HEK293T (cell line): ENCODE data around the gene FEM1C.

Experiments used
- CTCF ChIA-PET: fragments of 350-600 bp; formaldehyde crosslinking; extraction: SDS; loops from one replicate; lab custom pipeline; 2021; ENCODE audit warnings: antibody characterized with exemption, inconsistent platforms; lab: Yijun Ruan, JAX
- POLR2A ChIA-PET: fragments of 350-600 bp; formaldehyde crosslinking; extraction: SDS; loops from one replicate; lab custom pipeline; 2020; ENCODE audit warnings: antibody characterized with exemption, inconsistent platforms; lab: Yijun Ruan, JAX
- DNase-seq: peaks from one replicate; pipeline ENCODE4 v3.0.0; 2012; ENCODE audit warnings: mixed read lengths; ENCODE audit errors: extremely low spot score
- ARNT ChIP-seq: fragments of 450-650 bp; IDR thresholded peaks from 2 replicates; pipeline ENCODE4 v1.6.1; 2017; ENCODE audit warnings: mild to moderate bottlenecking
- BHLHE40 ChIP-seq: fragments of 450-650 bp; IDR thresholded peaks from 2 replicates; pipeline ENCODE4 v1.6.1; 2016; ENCODE audit warnings: mild to moderate bottlenecking, moderate library complexity, borderline replicate concordance
- CTBP1 ChIP-seq: fragments of 450-650 bp; IDR thresholded peaks from 2 replicates; pipeline ENCODE4 v1.6.1; 2016; ENCODE audit warnings: borderline replicate concordance
- ELF4 ChIP-seq: fragments of 450-650 bp; IDR thresholded peaks from 2 replicates; pipeline ENCODE4 v1.6.1; 2017; ENCODE audit warnings: antibody characterized with exemption
- FOXA1 ChIP-seq: fragments of 450-650 bp; IDR thresholded peaks from 2 replicates; pipeline ENCODE4 v1.6.1; 2016; ENCODE audit warnings: mild to moderate bottlenecking
- FOXK2 ChIP-seq: fragments of 450-650 bp; IDR thresholded peaks from 2 replicates; pipeline ENCODE4 v1.6.1; 2016; ENCODE audit warnings: mild to moderate bottlenecking
- FOXM1 ChIP-seq: fragments of 450-650 bp; IDR thresholded peaks from 2 replicates; pipeline ENCODE4 v1.6.1; 2017; ENCODE audit warnings: mild to moderate bottlenecking, borderline replicate concordance
- HDGF ChIP-seq: fragments of 450-650 bp; IDR thresholded peaks from 2 replicates; pipeline ENCODE4 v1.6.1; 2017; ENCODE audit warnings: antibody characterized with exemption, borderline replicate concordance
- L3MBTL2 ChIP-seq: fragments of 450-650 bp; conservative IDR thresholded peaks from 2 replicates; pipeline ENCODE4 v1.6.1; 2016; ENCODE audit warnings: mild to moderate bottlenecking
- LEF1 ChIP-seq: fragments of 450-650 bp; IDR thresholded peaks from 2 replicates; pipeline ENCODE4 v1.6.1; 2017; ENCODE audit warnings: mild to moderate bottlenecking, borderline replicate concordance
- NFRKB ChIP-seq: fragments of 450-650 bp; IDR thresholded peaks from 2 replicates; pipeline ENCODE4 v1.6.1; 2016; ENCODE audit warnings: mild to moderate bottlenecking, moderate library complexity
- PKNOX1 ChIP-seq: fragments of 450-650 bp; IDR thresholded peaks from 2 replicates; pipeline ENCODE4 v1.6.1; 2016
- SP1 ChIP-seq: fragments of 450-650 bp; IDR thresholded peaks from 2 replicates; pipeline ENCODE4 v1.6.1; 2017
- SUZ12 ChIP-seq: fragments of 450-650 bp; IDR thresholded peaks from 2 replicates; pipeline ENCODE4 v1.6.1; 2016; ENCODE audit warnings: mild to moderate bottlenecking
- TARDBP ChIP-seq: fragments of 450-650 bp; IDR thresholded peaks from 2 replicates; pipeline ENCODE4 v1.6.1; 2016
- ZNF384 ChIP-seq: fragments of 450-650 bp; IDR thresholded peaks from 2 replicates; pipeline ENCODE4 v1.6.1; 2016

FEM1C gene

GRCh38 chr5:115471345-115472063 lies 73.1 kb downstream of the FEM1C start:
- POLR2A ChIA-PET: interaction anchor here (1.1 kb wide), 1 partner anchor 9 kb away, joined by 3 read pairs; no protein-coding TSS in a partner anchor
- CTCF ChIA-PET: interaction anchor here (0.7 kb wide), 1 partner anchor 19 kb away, joined by 3 read pairs; no protein-coding TSS in a partner anchor
- no peak for DNase-seq
- no peak for TF ChIP-seq HDGF
- TF ChIP-seq CTBP1: no peak
- TF ChIP-seq SUZ12: no peak
- TF ChIP-seq NFRKB: no peak
- no peak for TF ChIP-seq FOXA1
- TF ChIP-seq PKNOX1: no peak
- no peak for TF ChIP-seq FOXK2
- no peak for TF ChIP-seq FOXM1
- no peak for TF ChIP-seq ELF4
- TF ChIP-seq TARDBP: no peak
- no peak for TF ChIP-seq SP1
- TF ChIP-seq ZNF384: no peak

- TF ChIP-seq ELF4: no peak
- no peak for TF ChIP-seq FOXK2
- TF ChIP-seq SUZ12: no peak
- no peak for TF ChIP-seq TARDBP
- TF ChIP-seq CTBP1: no peak
- TF ChIP-seq FOXM1: no peak
- no peak for TF ChIP-seq NFRKB
- TF ChIP-seq PKNOX1: no peak
- TF ChIP-seq BHLHE40: no peak
- TF ChIP-seq ZNF384: no peak
- no peak for TF ChIP-seq L3MBTL2
- no peak for TF ChIP-seq FOXA1
- TF ChIP-seq SP1: no peak
- TF ChIP-seq ARNT: no peak
- TF ChIP-seq LEF1: no peak
- no peak for TF ChIP-seq HDGF
- ChIA-PET POLR2A (interaction anchor here (1.1 kb wide), 1 partner anchor 10 kb away, joined by 3 read pairs; no protein-coding TSS in a partner anchor), CTCF (no interaction called here)
- no peak for DNase-seq
Measured at GRCh38 chr5:115470921-115471320, 73.7 kb downstream of the FEM1C start.
